DND-41 (cell line): ENCODE results near the gene DNER.
"Not testable (repeated sequence)": the region's sequence is repeated elsewhere in the genome, so short reads cannot be mapped to it uniquely, and the experiment has no call there.

ENCODE experiments used
- ATAC-seq: fragments of 200-7000 bp; cut with Tn5 transposase; 3 replicates; pipeline ENCODE4 v1.9.1; 2021; ENCODE audit warnings: low read depth; ENCODE audit not compliant: insufficient read depth
- DNase-seq: peaks from one replicate; pipeline ENCODE4 v3.0.0-alpha.2; 2020
- H2AFZ ChIP-seq: 2 replicates; pipeline ENCODE4 v1.6.0; 2012; ENCODE audit warnings: low read depth, low read length
- H3K27ac ChIP-seq: 2 replicates; pipeline ENCODE4 v1.5.1; 2012; ENCODE audit warnings: low read length, inconsistent platforms
- H3K27me3 ChIP-seq: fragments of 200-600 bp; sonication (generic); 2 replicates; pipeline ENCODE4 v1.6.0; 2012; ENCODE audit warnings: low read length, mild to moderate bottlenecking, inconsistent platforms; ENCODE audit not compliant: insufficient read depth, poor library complexity
- H3K36me3 ChIP-seq: 2 replicates; pipeline ENCODE4 v1.5.1; 2012; ENCODE audit warnings: low read length, inconsistent platforms; ENCODE audit not compliant: insufficient read depth
- H3K4me1 ChIP-seq: 2 replicates; pipeline ENCODE4 v1.5.1; 2012; ENCODE audit warnings: mild to moderate bottlenecking, low read length; ENCODE audit not compliant: insufficient read depth
- H3K4me2 ChIP-seq: 2 replicates; pipeline ENCODE4 v1.6.0; 2012; ENCODE audit warnings: mild to moderate bottlenecking, moderate library complexity, low read length, inconsistent platforms; ENCODE audit not compliant: insufficient read depth
- H3K4me3 ChIP-seq, 2 experiments: fragments of 200-600 bp in 1 of 2; shearing (Covaris generic) in 1 of 2; 2 replicates each; pipeline ENCODE4 v1.5.1; 2012 to 2016; ENCODE audit warnings: inconsistent platforms in 2 of 2, low read length in 2 of 2, mild to moderate bottlenecking in 2 of 2, low read depth in 1 of 2, moderate library complexity in 1 of 2
- H3K79me2 ChIP-seq: 2 replicates; pipeline ENCODE4 v1.6.0; 2012; ENCODE audit warnings: low read length, inconsistent platforms; ENCODE audit not compliant: insufficient read depth
- H3K9ac ChIP-seq: 2 replicates; pipeline ENCODE4 v1.6.0; 2012; ENCODE audit warnings: low read depth, mild to moderate bottlenecking, inconsistent platforms, low read length, moderate library complexity
- H3K9me3 ChIP-seq: 2 replicates; pipeline ENCODE4 v1.5.1; 2012; ENCODE audit warnings: low read length, moderate library complexity, mild to moderate bottlenecking, inconsistent platforms; ENCODE audit not compliant: insufficient read depth, severe bottlenecking
- H4K20me1 ChIP-seq: 2 replicates; pipeline ENCODE4 v1.6.0; 2012; ENCODE audit warnings: low read length; ENCODE audit not compliant: insufficient read depth
- EZH2 ChIP-seq: IDR thresholded peaks from 3 replicates; pipeline ENCODE4 v1.6.1; 2012; ENCODE audit warnings: borderline replicate concordance, low read depth, mild to moderate bottlenecking, moderate library complexity, low read length, inconsistent platforms; ENCODE audit not compliant: severe bottlenecking
- TF ChIP-seq, protein P1 (sequence below): IDR thresholded peaks from 2 replicates; pipeline ENCODE4 v1.5.1; 2012; ENCODE audit warnings: borderline replicate concordance, low read length, moderate library complexity, mild to moderate bottlenecking; ENCODE audit not compliant: poor library complexity, severe bottlenecking; ENCODE audit errors: extremely low read depth

DNER gene

DNA sequence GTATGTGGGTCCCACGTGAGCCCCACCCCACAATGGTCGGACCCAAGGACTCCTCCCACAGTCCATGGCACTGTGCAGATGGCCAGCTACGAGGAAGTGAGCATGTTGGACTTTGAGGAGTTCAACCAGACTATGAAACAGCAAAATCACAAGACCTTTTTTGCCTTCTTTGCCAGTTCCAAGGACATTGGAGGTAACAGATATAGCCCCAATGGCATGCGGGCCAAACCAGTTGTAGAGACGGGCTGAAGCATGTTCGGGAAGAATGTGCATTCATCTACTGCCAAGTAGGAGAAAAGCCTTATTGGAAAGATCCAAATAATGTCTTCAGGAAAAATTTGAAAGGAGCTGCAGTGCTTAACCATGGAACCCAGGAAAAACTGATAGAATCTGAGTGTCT, 12.6 kb downstream of the DNER start:
- Histone ChIP-seq H3K27me3 (peaks cover 5% of the 10 kb centered on the region), H3K79me2 (no peaks in the 10 kb centered on the region), H2AFZ (no peak overlapping the region), H3K4me2 (no peak overlapping the region), H3K36me3 (no peaks in the 10 kb centered on the region), H3K9me3 (no peaks in the 10 kb centered on the region), H4K20me1 (no peaks in the 10 kb centered on the region), H3K4me3 (no peak overlapping the region), H3K9ac (no peak overlapping the region), H3K4me1 (no peaks in the 10 kb centered on the region), H3K27ac (no peak overlapping the region)
- ATAC-seq (no peak), DNase-seq (no peak)
- TF ChIP-seq, protein P1, sequence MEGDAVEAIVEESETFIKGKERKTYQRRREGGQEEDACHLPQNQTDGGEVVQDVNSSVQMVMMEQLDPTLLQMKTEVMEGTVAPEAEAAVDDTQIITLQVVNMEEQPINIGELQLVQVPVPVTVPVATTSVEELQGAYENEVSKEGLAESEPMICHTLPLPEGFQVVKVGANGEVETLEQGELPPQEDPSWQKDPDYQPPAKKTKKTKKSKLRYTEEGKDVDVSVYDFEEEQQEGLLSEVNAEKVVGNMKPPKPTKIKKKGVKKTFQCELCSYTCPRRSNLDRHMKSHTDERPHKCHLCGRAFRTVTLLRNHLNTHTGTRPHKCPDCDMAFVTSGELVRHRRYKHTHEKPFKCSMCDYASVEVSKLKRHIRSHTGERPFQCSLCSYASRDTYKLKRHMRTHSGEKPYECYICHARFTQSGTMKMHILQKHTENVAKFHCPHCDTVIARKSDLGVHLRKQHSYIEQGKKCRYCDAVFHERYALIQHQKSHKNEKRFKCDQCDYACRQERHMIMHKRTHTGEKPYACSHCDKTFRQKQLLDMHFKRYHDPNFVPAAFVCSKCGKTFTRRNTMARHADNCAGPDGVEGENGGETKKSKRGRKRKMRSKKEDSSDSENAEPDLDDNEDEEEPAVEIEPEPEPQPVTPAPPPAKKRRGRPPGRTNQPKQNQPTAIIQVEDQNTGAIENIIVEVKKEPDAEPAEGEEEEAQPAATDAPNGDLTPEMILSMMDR: no peak
- TF ChIP-seq EZH2: no peak

DNA sequence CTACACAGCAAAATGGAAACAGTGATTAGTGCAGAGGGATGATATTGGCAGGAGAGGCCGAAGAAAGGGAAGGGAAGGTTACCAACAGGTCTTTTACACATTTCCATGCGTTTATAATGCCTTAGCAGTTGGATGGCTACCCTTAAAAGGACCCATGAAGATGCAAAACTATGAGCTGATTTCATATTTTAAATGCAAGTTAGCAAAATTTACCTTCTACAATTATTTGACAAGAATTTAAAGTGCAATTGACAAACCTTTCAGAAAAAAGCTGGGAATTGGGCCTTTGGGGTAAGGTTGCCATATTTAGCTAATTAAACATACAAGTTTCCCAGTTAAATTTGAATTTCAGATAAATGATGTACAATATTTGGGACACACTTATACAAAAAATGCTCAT, 13.3 kb downstream of the DNER start:
- Histone ChIP-seq H3K27ac (no peak overlapping the region), H3K4me3 (no peak overlapping the region), H4K20me1 (no peaks in the 10 kb centered on the region), H3K4me2 (no peak overlapping the region), H3K36me3 (no peaks in the 10 kb centered on the region), H2AFZ (no peak overlapping the region), H3K9ac (no peak overlapping the region), H3K9me3 (no peaks in the 10 kb centered on the region), H3K4me1 (no peaks in the 10 kb centered on the region), H3K27me3 (peaks cover 5% of the 10 kb centered on the region), H3K79me2 (no peaks in the 10 kb centered on the region)
- ATAC-seq (no peak), DNase-seq (no peak)
- TF ChIP-seq, protein P1: no peak
- no peak for TF ChIP-seq EZH2

DNA sequence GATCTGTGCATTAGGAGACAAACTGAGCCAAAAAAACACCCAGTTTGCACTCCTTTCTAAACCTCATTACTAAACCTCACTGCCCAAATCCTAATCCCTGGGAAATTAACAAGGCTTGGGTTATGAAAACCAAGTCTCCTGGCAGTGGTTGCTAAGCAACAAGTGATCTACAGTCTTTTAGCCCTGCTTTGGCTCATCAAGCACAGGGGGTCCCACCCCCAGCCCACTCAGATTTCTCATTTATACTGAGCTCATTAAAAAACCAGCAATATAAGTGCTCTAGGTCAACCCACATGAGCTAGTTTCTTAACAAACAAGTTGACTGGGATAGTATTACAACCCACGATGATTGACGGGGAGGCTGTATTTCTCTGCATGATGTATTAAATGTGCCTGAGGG, 18.4 kb downstream of the DNER start:
- DNase-seq (no peak), ATAC-seq (no peak)
- no peak overlapping the region for H3K27ac ChIP-seq
- H3K4me3 ChIP-seq: no peak overlapping the region
- H3K79me2 ChIP-seq: no peaks in the 10 kb centered on the region
- no peak overlapping the region for H2AFZ ChIP-seq
- no peaks in the 10 kb centered on the region for H3K36me3 ChIP-seq
- H3K4me2 ChIP-seq: no peak overlapping the region
- H4K20me1 ChIP-seq: no peaks in the 10 kb centered on the region
- no peak overlapping the region for H3K9ac ChIP-seq
- no peaks in the 10 kb centered on the region for H3K9me3 ChIP-seq
- no peaks in the 10 kb centered on the region for H3K4me1 ChIP-seq
- TF ChIP-seq EZH2: no peak
- TF ChIP-seq, protein P1: no peak
- no peaks in the 10 kb centered on the region for H3K27me3 ChIP-seq

DNA sequence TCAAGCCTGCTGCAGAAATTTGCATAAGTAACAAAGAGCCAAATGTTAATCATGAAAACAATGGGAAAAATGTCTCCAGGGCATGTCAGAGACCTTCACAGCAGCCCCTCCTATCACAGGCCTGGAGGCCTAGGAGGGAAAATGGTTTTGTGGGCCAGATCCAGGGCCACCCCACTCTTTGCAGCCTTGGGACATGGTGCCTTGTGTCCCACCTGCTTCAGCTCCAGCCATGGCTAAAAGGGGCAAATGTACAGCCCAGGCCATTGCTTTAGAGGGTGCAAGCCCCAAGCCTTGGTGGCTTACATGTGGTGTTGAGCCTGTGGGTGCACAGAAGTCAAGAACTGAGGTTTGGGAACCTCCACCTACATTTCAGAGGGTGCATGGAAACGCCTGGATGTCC, 20.5 kb downstream of the DNER start:
- H3K4me2 ChIP-seq, H3K9me3 ChIP-seq, ATAC-seq, DNase-seq, H3K4me3 ChIP-seq, H3K27ac ChIP-seq, H3K9ac ChIP-seq, H4K20me1 ChIP-seq, H3K27me3 ChIP-seq, H3K36me3 ChIP-seq, H3K79me2 ChIP-seq, H2AFZ ChIP-seq, H3K4me1 ChIP-seq: not testable (repeated sequence)
